Measurements from ENCODE around the gene BEND5.

The BEND5 gene

DNA sequence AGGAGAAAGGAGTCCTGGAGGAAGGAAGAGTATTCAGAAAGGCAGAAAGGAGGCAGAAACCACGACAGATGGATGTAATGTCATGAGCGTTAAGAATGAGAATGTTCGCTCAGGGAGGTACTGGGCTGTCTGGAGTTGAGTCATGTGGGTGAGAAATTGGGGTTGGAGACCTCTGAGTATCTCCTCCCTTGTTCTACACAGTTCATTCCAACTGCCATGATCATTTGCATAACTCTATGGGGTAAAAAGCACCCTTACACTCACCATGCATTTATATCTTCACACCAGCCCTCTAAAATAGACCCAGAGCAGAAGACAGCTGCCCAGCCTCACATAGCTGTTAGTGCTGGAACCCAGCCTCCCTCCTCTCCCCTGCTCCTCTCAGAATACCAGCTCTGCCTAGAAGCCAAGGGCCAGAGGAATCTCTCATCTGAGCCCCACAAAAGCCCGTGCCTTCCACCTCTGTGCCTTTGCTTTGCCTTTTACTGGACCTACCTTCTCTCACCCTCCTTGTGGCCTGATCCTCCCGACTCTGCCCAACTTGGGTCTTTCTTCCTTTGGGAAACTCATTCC is 85.2 kb downstream of the BEND5 start:
- H3K4me2 ChIP-seq (ENCODE audit: low read length), result no peak overlapping the region
- H3K27me3 ChIP-seq (ENCODE audit: insufficient read depth, low read length), result no peaks in the 10 kb centered on the region
- no peaks in the 10 kb centered on the region for H3K9me3 ChIP-seq (ENCODE audit: low read length)
- H3F3A ChIP-seq (ENCODE audit: insufficient read depth, low read length), result no peaks in the 10 kb centered on the region
- no peak overlapping the region for H3K9ac ChIP-seq (ENCODE audit: low read length)
- no peaks in the 10 kb centered on the region for H3K9me2 ChIP-seq (ENCODE audit: low read depth, low read length)
- no peak overlapping the region for H3K4me3 ChIP-seq (ENCODE audit: low read depth, low read length, poor library complexity, severe bottlenecking)
- no peaks in the 10 kb centered on the region for H4K20me1 ChIP-seq (ENCODE audit: insufficient read depth, low read length)
- no peaks in the 10 kb centered on the region for H3K36me3 ChIP-seq (ENCODE audit: insufficient read depth, low read length)
- no peaks in the 10 kb centered on the region for H3K79me2 ChIP-seq (ENCODE audit: insufficient read depth, low read length)
- no peak overlapping the region for H3K27ac ChIP-seq (ENCODE audit: low read depth, low read length, poor library complexity, severe bottlenecking)
- no peaks in the 10 kb centered on the region for H3K4me1 ChIP-seq (ENCODE audit: insufficient read depth, low read length, severe bottlenecking)
- TF ChIP-seq, protein P1, sequence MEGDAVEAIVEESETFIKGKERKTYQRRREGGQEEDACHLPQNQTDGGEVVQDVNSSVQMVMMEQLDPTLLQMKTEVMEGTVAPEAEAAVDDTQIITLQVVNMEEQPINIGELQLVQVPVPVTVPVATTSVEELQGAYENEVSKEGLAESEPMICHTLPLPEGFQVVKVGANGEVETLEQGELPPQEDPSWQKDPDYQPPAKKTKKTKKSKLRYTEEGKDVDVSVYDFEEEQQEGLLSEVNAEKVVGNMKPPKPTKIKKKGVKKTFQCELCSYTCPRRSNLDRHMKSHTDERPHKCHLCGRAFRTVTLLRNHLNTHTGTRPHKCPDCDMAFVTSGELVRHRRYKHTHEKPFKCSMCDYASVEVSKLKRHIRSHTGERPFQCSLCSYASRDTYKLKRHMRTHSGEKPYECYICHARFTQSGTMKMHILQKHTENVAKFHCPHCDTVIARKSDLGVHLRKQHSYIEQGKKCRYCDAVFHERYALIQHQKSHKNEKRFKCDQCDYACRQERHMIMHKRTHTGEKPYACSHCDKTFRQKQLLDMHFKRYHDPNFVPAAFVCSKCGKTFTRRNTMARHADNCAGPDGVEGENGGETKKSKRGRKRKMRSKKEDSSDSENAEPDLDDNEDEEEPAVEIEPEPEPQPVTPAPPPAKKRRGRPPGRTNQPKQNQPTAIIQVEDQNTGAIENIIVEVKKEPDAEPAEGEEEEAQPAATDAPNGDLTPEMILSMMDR (IDR thresholded peaks at IDR 0.05; ENCODE audit: low read length), result no peak
- TF ChIP-seq EZH2 (IDR thresholded peaks at IDR 0.05; ENCODE audit: borderline replicate concordance, low read length), result no peak
- no peak overlapping the region for H2AFZ ChIP-seq (ENCODE audit: low read length)

DNA sequence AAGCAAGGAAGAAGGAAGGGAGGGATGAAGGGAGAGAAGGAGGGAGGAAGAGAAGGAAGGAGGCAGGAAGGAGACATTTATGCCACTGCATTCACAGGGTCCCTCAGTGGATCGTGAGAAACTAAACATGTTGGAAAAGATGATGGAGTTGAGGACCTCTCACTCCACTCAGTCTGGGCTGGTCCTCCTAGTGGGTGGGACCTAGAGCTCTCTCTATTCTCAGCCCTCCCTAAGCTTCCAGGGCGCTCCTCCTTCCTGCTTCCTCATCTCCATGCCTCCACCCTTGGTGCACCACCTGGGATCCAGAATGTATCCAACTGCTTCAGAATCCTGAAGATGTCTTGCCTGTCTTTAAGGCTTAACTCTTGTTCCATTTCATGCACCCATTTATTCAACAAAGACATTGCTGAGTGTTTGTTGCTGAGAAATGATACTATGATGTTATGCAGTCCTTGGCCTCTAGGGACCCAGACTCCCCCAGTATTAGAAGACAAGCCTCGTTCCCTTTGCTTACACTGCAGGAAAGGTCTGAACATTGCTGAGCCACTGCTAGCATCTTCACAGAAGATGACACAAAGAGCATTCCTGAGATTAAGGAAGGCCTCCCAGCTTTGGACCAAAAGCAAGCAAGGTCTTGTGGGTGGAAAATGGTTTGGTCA is 88.5 kb downstream of the BEND5 start:
- Histone ChIP-seq H3K9ac (ENCODE audit: low read length) (no peak overlapping the region), H3K36me3 (ENCODE audit: insufficient read depth, low read length) (no peaks in the 10 kb centered on the region), H3K9me2 (ENCODE audit: low read depth, low read length) (no peaks in the 10 kb centered on the region), H3K79me2 (ENCODE audit: insufficient read depth, low read length) (no peaks in the 10 kb centered on the region), H3K4me3 (ENCODE audit: low read depth, low read length, poor library complexity, severe bottlenecking) (no peak overlapping the region), H2AFZ (ENCODE audit: low read length) (no peak overlapping the region), H3K27ac (ENCODE audit: low read depth, low read length, poor library complexity, severe bottlenecking) (no peak overlapping the region), H3K4me1 (ENCODE audit: insufficient read depth, low read length, severe bottlenecking) (no peaks in the 10 kb centered on the region), H3K4me2 (ENCODE audit: low read length) (no peak overlapping the region), H4K20me1 (ENCODE audit: insufficient read depth, low read length) (no peaks in the 10 kb centered on the region), H3F3A (ENCODE audit: insufficient read depth, low read length) (no peaks in the 10 kb centered on the region), H3K27me3 (ENCODE audit: insufficient read depth, low read length) (no peaks in the 10 kb centered on the region), H3K9me3 (ENCODE audit: low read length) (no peaks in the 10 kb centered on the region)
- no peak for TF ChIP-seq EZH2 (IDR thresholded peaks at IDR 0.05; ENCODE audit: borderline replicate concordance, low read length)
- TF ChIP-seq, protein P1 (IDR thresholded peaks at IDR 0.05; ENCODE audit: low read length), result peak; percentile 31

DNA sequence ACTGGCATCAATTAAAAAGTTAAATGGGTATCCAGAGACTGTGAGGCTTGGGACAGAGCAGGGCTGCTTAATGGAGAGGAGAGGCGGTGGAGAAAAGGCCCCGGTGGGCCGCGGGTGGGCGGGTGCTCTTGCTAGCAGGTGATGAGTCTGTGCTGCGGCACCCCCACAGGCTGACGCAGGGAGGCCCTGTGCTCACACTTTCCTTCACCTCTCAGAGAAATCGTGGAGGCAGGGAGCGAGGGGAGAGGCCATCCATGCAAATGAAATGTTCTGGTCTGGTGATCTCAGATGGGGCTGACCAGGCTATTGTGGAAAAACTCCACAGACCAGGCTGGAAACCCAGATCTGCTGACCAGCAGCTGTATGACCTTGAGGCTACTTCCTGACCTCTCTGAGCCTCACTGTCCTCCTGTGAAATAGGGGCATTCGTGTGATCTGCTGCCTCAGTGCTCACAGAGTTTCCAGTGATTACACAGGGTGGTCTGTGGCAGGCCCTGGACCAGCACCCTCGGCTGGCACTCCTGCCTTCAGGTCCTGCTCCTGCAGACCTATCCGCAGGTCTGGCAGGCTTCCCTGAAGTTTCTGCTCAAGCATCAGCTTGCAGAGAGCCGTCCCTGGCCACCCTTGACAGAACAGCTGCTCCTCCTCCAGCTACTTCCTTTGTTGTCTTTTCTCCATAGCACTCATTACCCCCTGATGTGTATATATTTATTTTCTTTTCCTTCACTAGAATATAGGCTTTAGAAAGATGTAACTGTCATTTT is 89.2 kb downstream of the BEND5 start:
- Histone ChIP-seq H3K4me1 (ENCODE audit: insufficient read depth, low read length, severe bottlenecking) (no peaks in the 10 kb centered on the region), H3K79me2 (ENCODE audit: insufficient read depth, low read length) (no peaks in the 10 kb centered on the region), H3K4me3 (ENCODE audit: low read depth, low read length, poor library complexity, severe bottlenecking) (no peak overlapping the region), H3K9ac (ENCODE audit: low read length) (no peak overlapping the region), H2AFZ (ENCODE audit: low read length) (no peak overlapping the region), H3F3A (ENCODE audit: insufficient read depth, low read length) (no peaks in the 10 kb centered on the region), H3K27me3 (ENCODE audit: insufficient read depth, low read length) (no peaks in the 10 kb centered on the region), H3K27ac (ENCODE audit: low read depth, low read length, poor library complexity, severe bottlenecking) (no peak overlapping the region), H3K9me3 (ENCODE audit: low read length) (no peaks in the 10 kb centered on the region), H4K20me1 (ENCODE audit: insufficient read depth, low read length) (no peaks in the 10 kb centered on the region), H3K36me3 (ENCODE audit: insufficient read depth, low read length) (no peaks in the 10 kb centered on the region), H3K9me2 (ENCODE audit: low read depth, low read length) (no peaks in the 10 kb centered on the region), H3K4me2 (ENCODE audit: low read length) (no peak overlapping the region)
- TF ChIP-seq EZH2 (IDR thresholded peaks at IDR 0.05; ENCODE audit: borderline replicate concordance, low read length), result no peak
- TF ChIP-seq, protein P1 (IDR thresholded peaks at IDR 0.05; ENCODE audit: low read length), result no peak

All from OCI-LY1 (cell line).